NCI-H1436 (cell line): Measurements from ENCODE around the gene TATDN3.
"Not testable (repeated sequence)": the region's sequence is repeated elsewhere in the genome, so short reads cannot be mapped to it uniquely, and the experiment has no call there.

ENCODE experiments used
- DNase-seq: peaks from one replicate; lab custom pipeline; 2025; lab: John Stamatoyannopoulos, UW

The TATDN3 gene

DNA sequence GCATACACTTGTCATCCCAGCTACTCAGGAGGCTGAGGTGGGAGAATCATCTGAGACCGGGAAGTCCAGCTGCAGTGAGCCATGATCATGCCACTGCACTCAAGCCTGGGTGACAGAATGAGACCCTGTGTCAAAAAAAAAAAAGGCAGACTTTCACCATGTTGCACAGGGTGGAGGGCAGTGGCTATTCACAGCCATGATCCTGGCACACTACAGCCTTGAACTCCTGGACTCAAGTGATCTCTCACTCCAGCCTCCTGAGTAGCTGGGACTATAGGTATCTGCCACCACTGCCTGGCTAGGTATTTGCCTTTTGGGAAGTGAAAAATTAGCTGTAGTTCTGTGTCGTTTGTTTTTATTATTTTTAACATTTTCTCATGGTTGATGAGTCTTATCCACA is 36.7 kb downstream of the TATDN3 start:
- DNase-seq = no peak

DNA sequence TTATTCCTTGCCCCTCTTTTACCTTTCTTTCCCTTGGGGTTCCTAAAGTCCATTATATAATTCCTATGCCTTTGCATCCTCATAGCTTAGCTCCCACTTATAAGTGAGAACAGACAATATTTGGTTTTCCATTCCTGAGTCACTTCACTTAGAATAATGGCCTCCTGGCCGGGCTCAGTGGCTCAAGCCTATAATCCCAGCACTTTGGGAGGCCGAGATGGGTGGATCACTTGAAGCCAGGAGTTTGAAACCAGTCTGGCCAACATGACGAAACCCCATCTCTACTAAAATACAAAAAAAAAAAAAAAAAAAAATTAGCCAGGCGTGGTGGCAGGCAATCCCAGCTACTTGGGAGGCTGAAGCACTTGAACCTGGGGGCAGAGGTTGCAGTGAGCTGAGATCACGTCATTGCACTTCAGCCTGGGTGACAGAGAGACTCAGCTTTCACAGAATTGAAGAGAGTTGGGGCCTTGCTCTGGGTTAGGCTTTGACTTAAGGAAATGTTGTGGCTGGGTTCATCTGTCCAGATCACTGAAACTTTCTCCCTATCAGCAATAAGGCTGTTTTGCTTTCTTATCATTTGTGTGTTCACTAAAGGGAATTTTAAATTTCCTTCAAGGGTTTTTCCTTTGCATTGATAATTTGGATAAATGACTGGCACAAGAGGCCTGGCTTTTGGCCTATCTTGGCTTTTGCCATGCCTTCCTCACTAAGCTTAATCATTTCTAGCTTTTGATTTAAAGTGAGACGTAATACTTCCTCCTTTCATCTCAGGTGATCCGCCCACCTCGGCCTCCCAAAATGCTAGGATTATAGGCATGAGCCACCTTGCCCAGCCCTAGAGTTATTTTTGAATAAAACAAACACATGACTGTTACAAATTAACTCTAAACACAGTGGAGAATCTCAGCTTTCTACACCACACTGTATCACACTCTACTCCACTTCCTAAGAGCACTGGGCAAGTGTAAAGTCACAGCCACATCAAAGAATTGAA is 41.8 kb downstream of the TATDN3 start:
- DNase-seq = not testable (repeated sequence)

DNA sequence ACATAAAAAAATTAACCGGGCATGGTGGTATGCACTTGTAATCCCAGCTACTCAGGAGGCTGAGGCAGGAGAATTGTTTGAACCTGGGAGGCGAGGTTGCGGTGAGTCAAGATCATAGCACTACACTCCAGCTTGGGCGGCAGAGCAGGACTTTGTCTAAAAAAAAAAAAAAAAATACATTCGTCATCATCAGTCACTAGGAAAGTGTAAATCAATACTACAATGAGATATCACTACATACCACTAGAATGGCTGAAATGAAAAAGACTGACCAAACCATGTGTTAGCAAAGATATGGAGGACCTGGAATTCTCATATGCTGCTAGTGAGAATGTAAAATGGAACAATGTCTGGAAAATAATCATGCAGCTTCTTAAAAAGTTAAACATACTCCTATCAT is 46.5 kb downstream of the TATDN3 start:
- DNase-seq = no peak

DNA sequence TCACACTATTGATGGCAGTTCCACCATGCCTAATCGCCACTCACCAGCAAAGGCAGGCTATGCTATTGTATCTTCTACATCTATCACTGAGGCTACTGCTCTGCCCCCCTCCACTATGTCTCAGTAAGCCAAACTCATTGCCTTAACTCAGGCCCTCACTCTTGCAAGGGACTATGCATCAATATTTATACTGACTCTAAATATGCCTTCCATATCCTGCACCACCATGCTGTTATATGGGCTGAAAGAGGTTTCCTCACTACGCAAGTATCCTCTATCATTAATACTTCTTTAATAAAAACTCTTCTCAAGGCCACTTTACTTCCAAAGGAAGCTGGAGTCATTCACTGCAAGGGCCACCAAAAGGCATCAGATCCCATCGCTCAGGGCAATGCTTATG is 52.8 kb downstream of the TATDN3 start:
- DNase-seq = not testable (repeated sequence)

DNA sequence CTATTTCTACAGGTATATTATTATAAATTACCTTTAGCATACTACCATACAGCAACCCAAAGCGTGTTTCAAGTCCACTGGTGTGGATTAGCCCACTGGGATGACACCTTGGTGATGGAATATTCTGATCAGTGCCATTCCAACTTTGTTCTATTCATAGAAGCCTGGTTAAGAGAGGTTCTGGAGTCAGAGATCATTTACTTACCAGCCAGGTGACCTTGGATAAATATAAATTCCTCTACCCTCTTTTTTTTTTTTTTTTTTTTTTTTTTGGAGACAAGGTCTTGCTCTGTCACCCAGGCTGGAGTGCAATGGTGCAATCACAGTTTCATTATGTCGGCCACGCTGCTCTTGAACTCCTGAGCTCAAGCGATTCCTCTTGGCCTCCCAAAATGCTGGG is 55.9 kb downstream of the TATDN3 start, which contains the start of gene SPATA45:
TSS of gene SPATA45 (minus strand) at position 101 of the 400 bp plus-strand sequence. CDS start 11,500 bp downstream, outside the sequence.
- no peak for DNase-seq

DNA sequence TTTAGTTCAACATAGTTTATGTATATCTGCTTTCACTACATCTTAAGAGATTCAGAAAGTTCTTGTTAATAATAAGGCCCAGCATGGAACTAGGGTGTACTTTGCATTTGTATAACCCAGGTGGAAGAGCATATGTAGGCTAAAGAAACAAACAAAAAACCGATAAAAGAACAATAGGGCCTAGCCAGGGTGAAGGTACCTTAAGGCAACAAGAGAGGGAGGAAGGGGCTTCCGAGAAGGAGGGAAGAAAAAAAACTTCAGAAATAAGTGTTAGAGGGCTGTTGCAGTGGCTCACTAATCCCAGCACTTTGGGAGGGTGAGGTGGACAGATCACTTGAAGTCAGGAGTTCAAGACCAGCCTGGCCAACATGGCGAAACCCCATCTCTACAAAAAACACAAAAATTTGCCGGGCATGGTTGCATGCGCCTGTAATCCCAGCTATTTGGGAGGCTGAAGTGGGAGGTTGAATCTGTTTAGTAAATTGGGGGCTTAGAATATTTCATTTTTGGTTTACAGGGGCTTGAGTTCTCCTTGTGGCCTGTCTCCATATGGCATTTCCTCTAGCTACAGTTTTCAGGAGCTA is 60.5 kb downstream of the TATDN3 start:
- no peak for DNase-seq

DNA sequence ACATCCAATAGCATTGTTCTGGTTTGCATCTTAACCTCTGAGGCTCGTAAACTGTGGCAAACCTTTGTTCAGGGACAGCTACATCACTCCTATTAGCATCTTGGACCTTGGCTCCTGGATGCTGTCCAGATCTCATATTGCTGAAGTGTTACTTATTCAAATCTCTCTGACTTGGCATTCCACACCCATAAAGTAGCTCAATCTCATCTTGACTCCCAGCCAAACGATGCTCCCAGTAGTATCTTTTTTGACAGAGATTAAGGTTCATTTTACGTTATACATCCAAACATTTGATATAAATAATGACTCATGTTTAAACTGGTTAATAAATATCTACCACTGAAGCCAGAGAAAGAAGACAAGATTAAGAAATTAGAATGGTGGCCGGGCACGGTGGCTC is 62.0 kb downstream of the TATDN3 start:
- no peak for DNase-seq

DNA sequence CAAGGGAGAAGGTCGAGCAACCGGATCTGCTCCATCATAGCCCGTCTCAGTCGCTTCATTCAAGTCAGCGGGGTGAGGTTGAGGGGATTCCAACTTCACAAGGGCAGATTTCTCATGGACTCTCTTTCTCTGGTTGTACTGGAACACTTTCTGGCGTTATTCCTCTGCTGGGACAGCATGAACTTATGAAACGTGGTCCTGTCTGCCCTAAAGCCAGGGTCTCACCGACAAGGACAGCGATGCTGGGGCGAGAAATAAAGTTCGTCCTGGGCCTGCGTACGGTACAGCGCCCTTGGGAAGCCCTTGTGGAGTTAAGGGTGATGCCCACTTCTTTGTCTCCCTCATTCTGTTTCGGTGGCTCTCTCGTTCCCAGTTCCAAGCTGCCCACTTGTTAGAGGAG is 65.1 kb downstream of the TATDN3 start:
- DNase-seq = no peak

DNA sequence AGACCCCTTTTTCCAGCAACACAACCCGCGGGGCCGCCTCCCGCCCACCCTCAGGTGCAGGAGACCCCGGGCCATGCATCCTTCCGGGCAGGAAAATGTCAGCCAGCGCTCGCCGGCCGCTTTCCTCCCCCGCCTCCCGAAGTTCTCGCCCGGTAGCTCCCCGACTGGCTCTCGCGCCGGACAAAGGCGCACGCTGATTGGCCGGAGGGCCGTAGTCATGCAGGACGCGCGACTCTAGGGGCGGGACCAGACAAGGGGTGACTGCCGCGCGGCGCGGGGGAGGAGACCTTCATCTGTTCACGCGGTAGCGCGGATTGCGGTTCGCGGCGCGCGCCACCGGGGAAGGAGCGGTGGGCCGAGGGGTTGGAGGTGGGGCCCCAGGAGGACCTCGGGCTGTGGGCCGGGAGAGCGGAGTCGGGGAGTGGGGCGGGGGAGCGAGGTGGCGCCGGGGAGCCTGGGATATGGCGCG is 66.3 kb downstream of the TATDN3 start, which contains the start of gene FLVCR1:
TSS of gene FLVCR1 (plus strand) at position 284 of the 469 bp plus-strand sequence. CDS start at position 462, 178 bp downstream.
- DNase-seq = peak; percentile 97

DNA sequence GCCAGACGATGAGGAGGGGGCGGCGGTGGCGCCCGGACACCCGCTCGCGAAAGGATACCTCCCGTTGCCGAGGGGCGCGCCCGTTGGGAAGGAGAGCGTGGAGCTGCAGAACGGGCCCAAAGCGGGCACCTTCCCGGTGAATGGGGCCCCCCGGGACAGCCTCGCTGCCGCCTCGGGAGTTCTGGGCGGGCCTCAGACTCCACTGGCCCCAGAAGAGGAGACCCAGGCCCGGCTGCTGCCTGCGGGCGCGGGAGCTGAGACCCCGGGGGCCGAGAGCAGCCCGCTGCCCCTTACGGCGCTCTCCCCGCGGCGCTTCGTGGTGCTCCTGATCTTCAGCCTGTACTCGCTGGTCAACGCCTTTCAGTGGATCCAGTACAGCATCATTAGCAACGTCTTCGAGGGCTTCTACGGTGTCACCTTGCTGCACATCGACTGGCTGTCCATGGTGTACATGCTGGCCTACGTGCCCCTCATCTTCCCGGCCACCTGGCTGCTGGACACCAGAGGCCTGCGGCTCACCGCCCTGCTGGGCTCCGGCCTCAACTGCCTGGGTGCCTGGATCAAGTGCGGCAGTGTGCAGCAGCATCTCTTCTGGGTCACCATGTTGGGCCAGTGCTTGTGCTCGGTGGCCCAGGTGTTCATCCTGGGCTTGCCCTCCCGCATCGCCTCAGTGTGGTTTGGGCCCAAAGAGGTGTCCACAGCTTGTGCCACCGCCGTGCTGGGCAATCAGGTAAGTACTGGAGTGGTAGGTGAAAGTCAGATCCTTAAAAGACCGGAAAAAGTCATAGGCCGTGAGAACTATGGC is 67.0 kb downstream of the TATDN3 start:
- DNase-seq = no peak

DNA sequence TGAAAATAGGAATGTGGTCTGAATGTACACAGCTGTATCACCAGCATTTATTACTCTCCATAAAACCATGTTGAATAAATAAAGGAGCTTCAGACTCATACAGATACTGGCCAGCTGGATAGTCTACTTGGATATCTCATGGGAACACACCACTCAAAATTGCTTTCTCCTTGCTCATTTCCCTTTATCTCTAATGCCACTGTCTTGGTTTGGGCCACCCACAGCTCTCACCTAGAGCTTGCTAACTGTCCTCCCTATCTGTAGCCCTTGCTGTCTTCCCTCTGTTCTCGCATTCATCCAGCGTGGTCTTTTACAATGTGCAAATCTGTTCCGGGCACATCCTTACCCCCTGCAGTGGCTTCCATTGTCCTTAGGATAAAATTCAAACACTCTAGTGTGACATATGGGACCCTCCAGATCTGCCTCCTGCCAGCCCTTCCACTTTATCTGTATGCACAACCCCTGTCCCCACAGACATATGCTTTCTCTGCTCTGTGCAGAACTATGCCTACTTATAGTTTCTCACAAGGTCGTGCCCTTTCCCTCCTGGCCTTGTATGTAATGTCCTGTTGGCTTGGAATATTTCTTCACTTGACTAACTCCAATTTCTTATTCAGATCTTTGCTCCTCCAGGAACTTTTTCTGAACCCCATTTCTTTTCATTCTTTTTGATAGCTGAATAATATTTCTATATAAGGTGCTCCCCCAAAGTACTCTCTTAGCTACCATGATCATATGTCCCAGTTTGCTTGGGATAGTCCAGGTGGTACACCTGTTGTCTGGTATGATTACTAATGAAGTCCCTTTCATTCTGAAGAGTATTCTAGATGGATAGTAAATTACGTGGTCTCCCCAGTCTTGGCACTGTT is 69.3 kb downstream of the TATDN3 start:
- DNase-seq = no peak

DNA sequence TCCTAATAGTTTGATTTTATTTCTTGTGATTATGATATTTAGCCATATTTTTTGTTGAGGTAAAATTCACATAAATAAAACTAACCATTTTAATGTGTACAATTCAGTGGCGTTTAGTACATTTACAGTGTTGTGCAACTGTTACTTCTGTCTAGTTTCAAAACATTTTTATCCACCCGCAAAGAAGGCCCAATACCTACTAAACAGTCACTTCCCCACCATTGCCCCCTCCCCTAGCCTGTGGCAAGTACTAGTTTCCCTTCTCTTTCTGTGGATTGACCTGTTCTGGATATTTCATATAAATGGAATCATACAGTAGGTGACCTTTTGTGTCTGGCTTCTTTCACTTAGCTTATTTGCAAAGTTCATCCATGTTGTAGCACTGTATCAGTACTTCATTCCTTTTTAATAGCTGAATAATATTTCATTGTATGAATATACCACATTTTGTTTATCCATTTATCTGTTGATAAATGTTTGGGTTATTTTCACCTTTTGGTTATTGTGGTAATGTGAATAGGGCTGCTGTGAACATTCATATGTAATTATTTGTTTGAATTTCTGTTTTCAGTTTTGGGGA is 70.5 kb downstream of the TATDN3 start:
- DNase-seq = no peak

DNA sequence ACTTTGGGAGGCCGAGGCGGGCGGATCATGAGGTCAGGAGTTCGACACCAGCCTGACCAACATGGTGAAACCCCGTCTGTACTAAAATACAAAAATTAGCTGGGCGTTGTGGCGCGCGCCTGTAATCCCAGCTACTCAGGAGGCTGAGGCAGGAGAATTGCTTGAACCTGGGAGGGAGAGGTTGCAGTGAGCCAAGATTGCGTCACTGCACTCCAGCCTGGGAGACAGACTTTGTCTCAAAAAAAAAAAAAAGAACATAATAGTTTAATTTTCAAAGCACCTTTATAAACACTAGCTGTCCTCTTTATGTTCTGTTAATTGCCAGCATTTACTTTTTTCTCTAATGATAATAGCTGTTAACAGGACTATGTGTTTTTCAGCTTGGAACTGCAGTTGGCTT is 71.7 kb downstream of the TATDN3 start:
- not testable (repeated sequence) for DNase-seq

DNA sequence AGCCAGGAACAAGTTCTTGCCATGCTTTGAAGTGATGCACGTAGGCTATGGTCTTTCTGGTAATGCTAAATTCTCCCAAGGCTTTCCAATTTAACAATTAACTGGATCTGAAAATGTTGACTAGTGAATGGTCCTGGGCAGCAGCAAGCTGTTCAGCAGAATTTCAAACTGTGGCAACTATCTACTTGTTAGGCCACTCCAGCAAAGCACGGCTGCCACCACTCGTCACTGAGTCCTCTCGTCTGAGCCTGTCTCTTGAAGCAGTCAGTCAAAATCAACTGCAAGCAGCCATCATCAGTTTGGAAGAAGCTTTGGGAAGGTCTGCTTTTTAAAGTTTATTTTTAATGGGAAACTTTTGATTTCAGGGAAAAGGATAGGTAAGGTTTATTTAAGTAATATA is 72.5 kb downstream of the TATDN3 start:
- no peak for DNase-seq
